ENCODE measurements around the gene EXT2. TPM values are rescaled to one million over a fixed set of nuclear protein-coding genes. Genes with fewer than 3 reads are reported as not detected.

Gene EXT2
- total RNA-seq, 1 donor from 2014 or later, result 53.7 TPM

DNA sequence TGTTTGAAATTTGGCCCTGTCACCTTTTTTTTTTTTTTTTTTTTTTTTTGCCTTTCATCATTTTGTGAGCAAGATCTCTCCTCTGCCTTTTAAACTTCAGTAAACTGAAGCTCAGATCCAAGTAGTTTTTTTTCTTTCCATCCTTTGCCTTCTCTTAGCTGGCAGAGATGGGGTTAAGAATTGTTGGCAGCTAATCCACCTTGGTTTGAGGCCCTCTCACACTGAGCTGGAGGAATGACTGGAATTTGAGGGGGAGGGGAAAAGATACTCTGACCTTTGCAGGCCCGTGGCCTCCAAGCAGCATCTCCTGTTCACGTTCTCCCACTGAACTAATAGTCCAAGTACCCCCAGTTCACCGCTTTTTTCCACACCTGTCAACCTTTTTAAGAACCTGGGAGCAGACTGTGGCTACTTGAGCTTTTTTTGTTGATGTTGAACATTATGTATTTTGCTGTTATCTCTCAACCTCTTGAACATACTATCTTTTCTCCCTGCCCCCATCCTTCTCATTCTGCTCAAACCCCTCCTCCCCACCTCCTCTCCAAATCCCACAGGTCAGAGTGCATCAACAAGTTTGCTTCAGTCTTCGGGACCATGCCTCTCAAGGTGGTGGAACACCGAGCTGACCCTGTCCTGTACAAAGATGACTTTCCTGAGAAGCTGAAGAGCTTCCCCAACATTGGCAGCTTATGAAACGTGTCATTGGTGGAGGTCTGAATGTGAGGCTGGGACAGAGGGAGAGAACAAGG, 148.3 kb downstream of the EXT2 start:
- TF ChIP-seq, protein P1, sequence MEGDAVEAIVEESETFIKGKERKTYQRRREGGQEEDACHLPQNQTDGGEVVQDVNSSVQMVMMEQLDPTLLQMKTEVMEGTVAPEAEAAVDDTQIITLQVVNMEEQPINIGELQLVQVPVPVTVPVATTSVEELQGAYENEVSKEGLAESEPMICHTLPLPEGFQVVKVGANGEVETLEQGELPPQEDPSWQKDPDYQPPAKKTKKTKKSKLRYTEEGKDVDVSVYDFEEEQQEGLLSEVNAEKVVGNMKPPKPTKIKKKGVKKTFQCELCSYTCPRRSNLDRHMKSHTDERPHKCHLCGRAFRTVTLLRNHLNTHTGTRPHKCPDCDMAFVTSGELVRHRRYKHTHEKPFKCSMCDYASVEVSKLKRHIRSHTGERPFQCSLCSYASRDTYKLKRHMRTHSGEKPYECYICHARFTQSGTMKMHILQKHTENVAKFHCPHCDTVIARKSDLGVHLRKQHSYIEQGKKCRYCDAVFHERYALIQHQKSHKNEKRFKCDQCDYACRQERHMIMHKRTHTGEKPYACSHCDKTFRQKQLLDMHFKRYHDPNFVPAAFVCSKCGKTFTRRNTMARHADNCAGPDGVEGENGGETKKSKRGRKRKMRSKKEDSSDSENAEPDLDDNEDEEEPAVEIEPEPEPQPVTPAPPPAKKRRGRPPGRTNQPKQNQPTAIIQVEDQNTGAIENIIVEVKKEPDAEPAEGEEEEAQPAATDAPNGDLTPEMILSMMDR (IDR thresholded peaks at IDR 0.05), result no peak

DNA sequence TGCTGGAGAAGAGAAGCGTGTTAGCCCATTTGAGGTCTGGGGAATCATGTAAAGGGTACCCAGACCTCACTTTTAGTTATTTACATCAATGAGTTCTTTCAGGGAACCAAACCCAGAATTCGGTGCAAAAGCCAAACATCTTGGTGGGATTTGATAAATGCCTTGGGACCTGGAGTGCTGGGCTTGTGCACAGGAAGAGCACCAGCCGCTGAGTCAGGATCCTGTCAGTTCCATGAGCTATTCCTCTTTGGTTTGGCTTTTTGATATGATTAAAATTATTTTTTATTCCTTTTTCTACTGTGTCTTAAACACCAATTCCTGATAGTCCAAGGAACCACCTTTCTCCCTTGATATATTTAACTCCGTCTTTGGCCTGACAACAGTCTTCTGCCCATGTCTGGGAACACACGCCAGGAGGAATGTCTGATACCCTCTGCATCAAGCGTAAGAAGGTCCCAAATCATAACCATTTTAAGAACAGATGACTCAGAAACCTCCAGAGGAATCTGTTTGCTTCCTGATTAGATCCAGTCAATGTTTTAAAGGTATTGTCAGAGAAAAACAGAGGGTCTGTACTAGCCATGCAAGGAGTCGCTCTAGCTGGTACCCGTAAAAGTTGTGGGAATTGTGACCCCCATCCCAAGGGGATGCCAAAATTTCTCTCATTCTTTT, 149.3 kb downstream of the EXT2 start:
- Histone ChIP-seq H3K27me3 (ENCODE audit: low read depth) (no peaks in the 10 kb centered on the region), H3K9me3 (no peaks in the 10 kb centered on the region), H3K4me3 (no peak overlapping the region), H3K4me1 (peaks cover 14% of the 10 kb centered on the region), H3K27ac (no peak overlapping the region), H3K36me3 (peaks cover 5% of the 10 kb centered on the region)
- ATAC-seq (no peak), DNase-seq (no peak)
- TF ChIP-seq, protein P1 (IDR thresholded peaks at IDR 0.05), result no peak
- intact Hi-C loops (cut with DNase I), result no loop called here

More for the DNA sequence above, 148.3 kb downstream of the EXT2 start:
- peaks cover 9% of the 10 kb centered on the region for H3K36me3 ChIP-seq
- DNase-seq (no peak), ATAC-seq (peak; percentile 47 to 55)
- H3K4me3 ChIP-seq, result no peak overlapping the region
- H3K27ac ChIP-seq, result no peak overlapping the region
- no peaks in the 10 kb centered on the region for H3K27me3 ChIP-seq (ENCODE audit: low read depth)
- H3K4me1 ChIP-seq, result peaks cover 14% of the 10 kb centered on the region
- no peaks in the 10 kb centered on the region for H3K9me3 ChIP-seq
- intact Hi-C loops (cut with DNase I), result no loop called here

DNA sequence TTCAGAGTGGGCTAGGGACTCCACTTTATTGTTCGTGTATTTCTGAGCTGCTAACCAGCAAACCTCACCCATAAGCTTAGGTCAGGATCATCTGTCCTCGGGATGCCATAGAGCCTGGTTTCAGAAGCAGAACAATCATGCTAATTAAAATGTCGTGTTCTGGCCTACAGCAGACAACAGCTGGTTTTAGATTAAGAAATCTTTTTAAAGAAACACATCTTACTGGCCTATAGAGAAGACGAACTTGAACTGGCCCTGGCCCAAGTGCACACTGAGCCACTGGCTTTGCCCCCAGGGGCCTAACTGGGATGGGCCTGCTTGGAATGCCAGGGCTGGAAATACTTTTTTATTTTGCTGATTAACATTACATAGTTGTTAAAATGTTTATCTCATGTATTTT, 151.2 kb downstream of the EXT2 start:
- Histone ChIP-seq H3K27me3 (ENCODE audit: low read depth) (no peaks in the 10 kb centered on the region), H3K9me3 (no peaks in the 10 kb centered on the region), H3K4me1 (peaks cover 14% of the 10 kb centered on the region), H3K4me3 (no peak overlapping the region), H3K27ac (no peak overlapping the region), H3K36me3 (peaks cover 5% of the 10 kb centered on the region)
- no peak for DNase-seq
- intact Hi-C loops (cut with DNase I), result no loop called here
- TF ChIP-seq, protein P1 (IDR thresholded peaks at IDR 0.05), result no peak
- no peak for ATAC-seq

GRCh38 chr11:44247508-44247907, 152.0 kb downstream of the EXT2 start:
- Histone ChIP-seq H3K27me3 (ENCODE audit: low read depth) (no peaks in the 10 kb centered on the region), H3K36me3 (peaks cover 5% of the 10 kb centered on the region), H3K4me3 (no peak overlapping the region), H3K4me1 (peaks cover 13% of the 10 kb centered on the region), H3K27ac (no peak overlapping the region), H3K9me3 (peaks cover 4% of the 10 kb centered on the region)
- ATAC-seq, result no peak
- intact Hi-C loops (cut with DNase I), result no loop called here
- no peak for DNase-seq
- TF ChIP-seq, protein P1 (IDR thresholded peaks at IDR 0.05), result no peak

DNA sequence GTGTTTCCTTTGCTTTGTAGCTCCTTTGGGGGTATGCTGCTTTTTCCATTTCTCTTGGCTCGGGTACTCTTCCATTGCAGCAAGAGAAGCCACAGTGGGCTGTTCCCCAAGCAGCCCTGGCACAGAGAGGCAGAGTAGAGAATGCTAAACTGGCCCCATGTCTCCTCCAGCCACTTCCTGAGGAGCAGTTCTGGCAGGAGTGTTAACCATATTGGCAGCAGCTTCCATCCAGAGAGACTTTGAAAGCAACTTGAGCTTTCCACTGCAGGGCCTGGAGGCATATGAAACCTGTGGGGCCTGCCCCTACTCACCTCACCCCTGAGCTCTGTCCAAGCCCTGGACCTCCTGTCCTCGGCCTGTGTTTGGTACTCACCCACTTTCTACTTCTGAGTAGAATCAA, 152.6 kb downstream of the EXT2 start:
- Histone ChIP-seq H3K4me3 (no peak overlapping the region), H3K4me1 (peaks cover 7% of the 10 kb centered on the region), H3K9me3 (peaks cover 10% of the 10 kb centered on the region), H3K36me3 (peaks cover 1% of the 10 kb centered on the region), H3K27me3 (ENCODE audit: low read depth) (no peaks in the 10 kb centered on the region), H3K27ac (no peak overlapping the region)
- DNase-seq (no peak), ATAC-seq (no peak)
- intact Hi-C loops (cut with DNase I), result no loop called here
- TF ChIP-seq, protein P1 (IDR thresholded peaks at IDR 0.05), result no peak

Data from lower lobe of right lung (tissue), 2 donors.